Calu3 (cell line): Measurements from ENCODE around the gene AARS1. TPM values are rescaled to one million over a fixed set of nuclear protein-coding genes. Genes with fewer than 3 reads are reported as not detected.
"Not testable (repeated sequence)": the region's sequence is repeated elsewhere in the genome, so short reads cannot be mapped to it uniquely, and the experiment has no call there.

ENCODE experiments used
- BruUV-seq: library from RNA; stranded (reverse); fragments of 400-500 nt; replicated peaks from 2 replicates; lab custom pipeline; 2021; lab: Mats Ljungman, UMichigan
- CTCF ChIA-PET: fragments of 300-600 bp; sonication (Branson Sonifier 250); formaldehyde crosslinking; loops from one replicate; lab custom pipeline; 2022; ENCODE audit warnings: antibody characterized with exemption; lab: Charles Lee
- DNase-seq: peaks from one replicate; pipeline ENCODE4 v3.0.0; 2022
- H3K27ac Mint-ChIP-seq: one replicate; pipeline ENCODE4 v1.8.0; 2022; ENCODE audit warnings: mixed read lengths; ENCODE audit not compliant: unreplicated experiment
- H3K27me3 Mint-ChIP-seq: one replicate; pipeline ENCODE4 v1.8.0; 2022; ENCODE audit warnings: mixed read lengths; ENCODE audit not compliant: unreplicated experiment
- H3K36me3 Mint-ChIP-seq: one replicate; pipeline ENCODE4 v1.8.0; 2022; ENCODE audit warnings: mild to moderate bottlenecking, moderate library complexity, mixed read lengths; ENCODE audit not compliant: insufficient read depth, unreplicated experiment
- H3K4me1 Mint-ChIP-seq: one replicate; pipeline ENCODE4 v1.8.0; 2022; ENCODE audit warnings: mild to moderate bottlenecking, low read depth, mixed read lengths; ENCODE audit not compliant: unreplicated experiment
- H3K4me3 Mint-ChIP-seq: one replicate; pipeline ENCODE4 v1.8.0; 2022; ENCODE audit warnings: mild to moderate bottlenecking, low read depth, moderate library complexity, mixed read lengths; ENCODE audit not compliant: unreplicated experiment
- H3K9me3 Mint-ChIP-seq: one replicate; pipeline ENCODE4 v1.8.0; 2022; ENCODE audit warnings: low read depth, mixed read lengths; ENCODE audit not compliant: unreplicated experiment
- CTCF ChIP-seq: fragments of 200-600 bp; IDR thresholded peaks from one replicate; pipeline ENCODE4 v1.8.0; 2022; ENCODE audit warnings: antibody characterized with exemption; ENCODE audit not compliant: unreplicated experiment
- intact Hi-C: fragments of 100-400 bp; cut with micrococcal nuclease; formaldehyde crosslinking; loops from one replicate; pipeline ENCODE4 v1.10.0; 2022; ENCODE audit not compliant: unreplicated experiment
- total RNA-seq: library from RNA; stranded (reverse); gene quantifications from 2 replicates; pipeline ENCODE4 v1.2.3, GENCODE V29; 2022

Gene AARS1
- total RNA-seq, 1 experiment from 2014 or later: 261 TPM

- no peaks in the 10 kb centered on the region for H3K4me1 Mint-ChIP-seq
- CTCF ChIA-PET: interaction anchor here (0.6 kb wide), 1 partner anchor 15 kb away, joined by 3 read pairs; no protein-coding TSS in a partner anchor
- TF ChIP-seq CTCF: peak; percentile 36
- H3K27me3 Mint-ChIP-seq: no peaks in the 10 kb centered on the region
- intact Hi-C loops: no loop called here
- DNase-seq: peak; percentile 32
- peak overlapping the region; percentile 85 for H3K4me3 Mint-ChIP-seq
- peaks cover 84% of the 10 kb centered on the region for H3K36me3 Mint-ChIP-seq
- H3K9me3 Mint-ChIP-seq: no peaks in the 10 kb centered on the region
- BruUV-seq: TSS peak; percentile 41
- peak overlapping the region; percentile 95 for H3K27ac Mint-ChIP-seq
These were observed 36.8 kb downstream of the AARS1 start for GRCh38 chr16:70252355-70252988.

GRCh38 chr16:70251629-70252354 is 37.5 kb downstream of the AARS1 start, which contains the start of gene EXOSC6:
Gene EXOSC6, minus strand, starts transcription at chr16:70251940. Its CDS starts 40 bp downstream, at chr16:70251900.
- Mint-ChIP-seq H3K4me1 (no peaks in the 10 kb centered on the region), H3K9me3 (no peaks in the 10 kb centered on the region), H3K27ac (peak within 1 kb of the TSS; percentile 95), H3K36me3 (peaks cover 78% of the 10 kb centered on the region), H3K4me3 (peak within 1 kb of the TSS; percentile 85), H3K27me3 (no peaks in the 10 kb centered on the region)
- DNase-seq: peak; percentile 96
- no TSS peak for BruUV-seq
- CTCF ChIA-PET: interaction anchor here (0.5 to 0.6 kb wide), 2 partner anchors 16 to 164 kb away, joined by 3 read pairs; no protein-coding TSS in a partner anchor
- intact Hi-C loops: no loop called here
- peak; percentile 96 for TF ChIP-seq CTCF

GRCh38 chr16:70250748-70251628 is 38.3 kb downstream of the AARS1 start:
- H3K27ac Mint-ChIP-seq: peak overlapping the region; percentile 95
- H3K36me3 Mint-ChIP-seq: peaks cover 70% of the 10 kb centered on the region
- CTCF ChIA-PET: interaction anchor here (0.5 to 0.7 kb wide), 2 partner anchors 100 to 165 kb away, joined by 3 read pairs; no protein-coding TSS in a partner anchor
- no TSS peak for BruUV-seq
- H3K4me3 Mint-ChIP-seq: peak overlapping the region; percentile 85
- TF ChIP-seq CTCF: no peak
- no peaks in the 10 kb centered on the region for H3K27me3 Mint-ChIP-seq
- no peaks in the 10 kb centered on the region for H3K9me3 Mint-ChIP-seq
- DNase-seq: peak; percentile 62
- no peaks in the 10 kb centered on the region for H3K4me1 Mint-ChIP-seq
- intact Hi-C loops: no loop called here

- H3K27me3 Mint-ChIP-seq, H3K4me1 Mint-ChIP-seq, CTCF ChIA-PET, intact Hi-C loops, H3K9me3 Mint-ChIP-seq, DNase-seq, BruUV-seq: not testable (repeated sequence)
- Mint-ChIP-seq H3K36me3 (peaks cover 57% of the 10 kb centered on the region), H3K4me3 (peak overlapping the region; percentile 85), H3K27ac (peak overlapping the region; percentile 36)
These were observed 39.6 kb downstream of the AARS1 start for GRCh38 chr16:70249697-70250096.

- H3K27me3 Mint-ChIP-seq, DNase-seq, H3K4me3 Mint-ChIP-seq, CTCF ChIA-PET, BruUV-seq, intact Hi-C loops, H3K27ac Mint-ChIP-seq, H3K4me1 Mint-ChIP-seq, H3K9me3 Mint-ChIP-seq: not testable (repeated sequence)
- H3K36me3 Mint-ChIP-seq: peaks cover 28% of the 10 kb centered on the region
These were observed 50.5 kb downstream of the AARS1 start for GRCh38 chr16:70238773-70239172.

- H3K27ac Mint-ChIP-seq, H3K4me3 Mint-ChIP-seq, DNase-seq, intact Hi-C loops, H3K4me1 Mint-ChIP-seq, BruUV-seq, CTCF ChIA-PET, H3K9me3 Mint-ChIP-seq, H3K27me3 Mint-ChIP-seq: not testable (repeated sequence)
- peaks cover 28% of the 10 kb centered on the region for H3K36me3 Mint-ChIP-seq
These were observed 57.5 kb downstream of the AARS1 start for GRCh38 chr16:70231831-70232230.

GRCh38 chr16:70226024-70226423 is 63.3 kb downstream of the AARS1 start:
- intact Hi-C loops, CTCF ChIA-PET, H3K27ac Mint-ChIP-seq, H3K27me3 Mint-ChIP-seq, DNase-seq, BruUV-seq, H3K4me3 Mint-ChIP-seq, H3K9me3 Mint-ChIP-seq: not testable (repeated sequence)
- H3K36me3 Mint-ChIP-seq: peaks cover 31% of the 10 kb centered on the region
- peaks cover 10% of the 10 kb centered on the region for H3K4me1 Mint-ChIP-seq
